ACHN (cell line): ENCODE results near the gene IFI16.
"Not testable (repeated sequence)": the region's sequence is repeated elsewhere in the genome, so short reads cannot be mapped to it uniquely, and the experiment has no call there.

Experiments used
- DNase-seq: peaks from one replicate; pipeline ENCODE4 v3.0.0-alpha.2; 2015
- in situ Hi-C: cut with HindIII; loops from 2 replicates; pipeline ENCODE4 v1.10.0; 2017; ENCODE audit warnings: low sequenced_read_pairs, low pct_ligation_motif_present, low pct_unique_long_range_greater_than_20kb

The IFI16 gene

DNA sequence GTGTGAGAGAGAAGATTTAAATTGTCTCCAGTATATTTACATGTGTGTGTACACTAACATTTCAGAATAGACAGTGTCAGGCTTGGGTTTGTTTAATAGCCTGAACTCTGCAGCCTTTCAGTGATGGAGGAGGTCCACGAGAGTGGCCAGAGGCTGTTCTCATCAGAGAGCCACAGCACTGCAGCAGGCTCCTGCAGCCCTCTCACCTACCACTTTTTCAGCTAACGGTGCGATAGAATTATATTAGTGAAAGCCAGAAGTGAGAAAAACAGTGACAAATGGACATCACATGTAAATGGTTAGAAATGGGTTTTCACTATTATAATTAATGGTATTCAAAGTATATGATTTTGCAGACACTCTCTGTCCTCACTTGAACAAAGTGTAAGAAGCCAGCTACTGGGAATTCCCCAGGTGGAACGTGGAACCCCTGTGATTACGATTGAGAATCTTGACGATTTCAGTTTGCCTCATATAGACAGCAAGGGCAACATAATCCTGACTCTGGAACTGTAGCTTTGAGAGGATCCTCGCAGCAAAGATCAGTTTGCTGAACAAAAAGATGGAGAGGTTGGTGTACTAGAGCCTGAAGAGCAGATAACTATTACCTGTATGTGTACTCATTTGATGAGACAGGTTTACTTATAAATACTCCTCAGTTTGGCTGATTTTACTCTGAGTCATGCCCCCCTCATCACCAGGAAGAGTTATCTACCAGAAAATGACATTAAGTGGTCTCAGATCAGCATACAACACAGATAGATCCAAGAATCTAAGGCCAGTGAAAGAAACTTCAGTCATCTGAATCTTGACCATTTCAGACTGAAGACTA, 31.4 kb downstream of the IFI16 start:
- DNase-seq: no peak
- in situ Hi-C loops: no loop called here

DNA sequence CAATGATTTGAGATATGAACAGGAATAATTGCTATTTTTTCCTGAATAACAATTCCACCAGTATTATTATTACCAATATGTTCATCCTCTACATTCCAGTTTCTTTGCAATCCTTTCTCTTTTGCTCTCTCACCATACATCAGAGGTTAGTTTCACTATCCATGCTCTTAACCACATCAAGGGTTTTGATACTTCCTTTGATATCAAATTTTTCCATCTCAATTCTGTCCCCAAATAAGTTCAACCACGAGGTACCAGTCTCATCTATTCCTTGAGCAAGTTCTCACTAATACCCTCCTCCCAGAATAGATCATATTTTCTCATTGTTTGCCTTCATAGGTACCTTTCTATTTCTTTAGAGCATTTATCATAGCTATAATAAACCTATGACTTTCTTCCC, 36.8 kb downstream of the IFI16 start:
- in situ Hi-C loops, DNase-seq: not testable (repeated sequence)

GRCh38 chr1:159051436-159051835, 41.7 kb downstream of the IFI16 start:
- DNase-seq: no peak
- in situ Hi-C loops: no loop called here

- no peak for DNase-seq
- in situ Hi-C loops: no loop called here
These were observed 44.7 kb downstream of the IFI16 start for GRCh38 chr1:159054427-159054826.

- in situ Hi-C loops: no loop called here
- DNase-seq: no peak
These were observed 45.5 kb downstream of the IFI16 start for GRCh38 chr1:159055181-159055641.

DNA sequence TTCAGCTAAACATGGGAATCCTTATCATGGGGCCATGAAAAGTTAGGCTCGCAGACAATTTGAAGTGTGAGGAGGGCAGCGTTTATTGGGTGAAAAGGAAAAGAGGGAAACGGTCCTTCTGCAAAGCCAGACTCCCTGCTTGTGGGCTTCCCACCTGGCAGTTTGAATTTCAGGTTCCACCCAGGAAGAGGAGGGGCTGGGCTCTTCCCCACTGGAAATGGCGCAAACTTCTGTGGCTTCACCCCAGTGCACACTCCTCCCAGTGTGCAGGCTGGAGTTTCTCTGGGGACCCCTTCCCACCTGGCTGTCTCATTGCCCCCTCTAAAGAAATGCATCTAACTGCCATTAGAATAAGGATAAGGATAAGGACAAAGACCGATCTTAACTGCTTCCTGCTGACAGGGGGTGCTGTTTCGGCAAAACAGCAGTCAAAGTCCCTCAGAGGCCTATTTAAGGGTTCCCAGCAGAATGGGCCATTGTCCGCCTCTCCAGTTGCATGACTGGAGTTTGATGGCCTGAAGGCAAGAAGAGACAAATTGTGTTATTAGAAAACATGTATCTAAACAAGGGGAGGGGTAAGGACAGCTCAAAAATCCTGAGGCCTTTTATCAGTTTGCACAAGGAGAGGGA, 46.5 kb downstream of the IFI16 start:
- in situ Hi-C loops: no loop called here
- peak; percentile 6 for DNase-seq

- in situ Hi-C loops: no loop called here
- no peak for DNase-seq
These were observed 49.0 kb downstream of the IFI16 start for GRCh38 chr1:159058751-159059150.

DNA sequence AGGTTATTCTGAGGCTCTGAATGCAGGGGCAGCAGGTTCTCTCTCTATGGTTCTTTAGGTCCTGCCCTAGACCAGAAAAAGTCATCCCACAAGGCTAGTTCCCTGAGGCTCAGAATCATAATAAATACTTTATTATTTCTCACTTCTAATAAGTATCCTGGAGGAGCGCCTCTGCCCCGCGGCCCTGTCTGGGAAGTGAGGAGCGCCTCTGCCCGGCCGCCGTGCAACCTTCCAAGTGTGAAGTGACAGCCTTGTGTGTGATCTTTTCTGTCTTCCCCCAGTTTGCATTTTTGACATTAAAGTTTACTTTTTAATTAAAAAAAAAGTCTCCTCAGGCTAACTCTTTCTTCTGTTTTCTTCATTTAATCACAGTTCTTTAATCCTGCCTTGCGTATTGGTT, 55.4 kb downstream of the IFI16 start:
- DNase-seq: no peak
- in situ Hi-C loops: no loop called here

GRCh38 chr1:159066108-159066507, 56.4 kb downstream of the IFI16 start:
- in situ Hi-C loops: no loop called here
- DNase-seq: no peak

DNA sequence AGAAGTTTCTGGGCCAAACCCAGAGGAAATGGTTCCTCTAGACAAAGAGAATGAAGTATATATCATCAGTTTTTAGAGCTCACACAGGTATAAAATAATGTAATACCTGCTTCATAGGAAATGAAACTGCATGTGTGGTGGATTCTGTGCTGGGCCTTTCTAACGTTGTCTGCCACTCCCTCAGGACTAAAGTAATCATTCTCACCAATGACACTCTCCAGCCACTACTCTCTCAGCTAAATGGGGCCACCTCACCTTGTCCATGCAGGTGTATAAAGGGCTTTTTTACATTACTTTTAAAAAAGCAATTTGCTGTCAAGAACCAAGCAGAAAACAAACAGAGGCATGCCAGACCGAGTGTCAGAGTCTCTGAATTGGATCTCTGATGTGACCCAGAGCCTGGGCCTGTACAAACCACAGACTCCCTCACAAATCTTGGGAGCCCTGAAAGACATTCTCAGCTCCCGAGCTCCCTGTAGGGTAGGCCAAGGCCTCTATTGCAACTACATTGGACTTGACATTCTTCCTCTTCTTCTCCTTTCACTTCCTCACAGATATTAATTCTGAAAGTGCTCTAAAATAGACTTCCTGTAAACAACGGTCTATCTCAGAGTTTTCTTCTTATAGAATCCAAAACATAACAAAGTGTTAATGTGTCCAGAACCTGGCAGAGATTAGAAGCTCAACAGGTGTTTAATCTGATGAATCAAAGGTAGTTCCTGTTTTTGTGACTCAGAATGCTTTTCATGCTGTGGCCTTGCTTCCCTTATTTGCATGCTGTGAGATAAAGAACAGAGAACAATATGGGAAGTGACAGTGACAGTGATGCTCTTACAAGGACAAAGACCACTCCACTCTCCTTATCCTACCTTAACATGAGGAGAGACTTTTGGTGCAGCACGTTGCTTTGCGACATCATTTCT, 58.3 kb downstream of the IFI16 start:
- in situ Hi-C loops: no loop called here
- DNase-seq: no peak

- no peak for DNase-seq
- in situ Hi-C loops: no loop called here
These were observed 59.2 kb downstream of the IFI16 start for GRCh38 chr1:159068886-159069285.

- peak; percentile 61 for DNase-seq
- in situ Hi-C loops: no loop called here
These were observed 62.4 kb downstream of the IFI16 start for GRCh38 chr1:159071970-159072582.

DNA sequence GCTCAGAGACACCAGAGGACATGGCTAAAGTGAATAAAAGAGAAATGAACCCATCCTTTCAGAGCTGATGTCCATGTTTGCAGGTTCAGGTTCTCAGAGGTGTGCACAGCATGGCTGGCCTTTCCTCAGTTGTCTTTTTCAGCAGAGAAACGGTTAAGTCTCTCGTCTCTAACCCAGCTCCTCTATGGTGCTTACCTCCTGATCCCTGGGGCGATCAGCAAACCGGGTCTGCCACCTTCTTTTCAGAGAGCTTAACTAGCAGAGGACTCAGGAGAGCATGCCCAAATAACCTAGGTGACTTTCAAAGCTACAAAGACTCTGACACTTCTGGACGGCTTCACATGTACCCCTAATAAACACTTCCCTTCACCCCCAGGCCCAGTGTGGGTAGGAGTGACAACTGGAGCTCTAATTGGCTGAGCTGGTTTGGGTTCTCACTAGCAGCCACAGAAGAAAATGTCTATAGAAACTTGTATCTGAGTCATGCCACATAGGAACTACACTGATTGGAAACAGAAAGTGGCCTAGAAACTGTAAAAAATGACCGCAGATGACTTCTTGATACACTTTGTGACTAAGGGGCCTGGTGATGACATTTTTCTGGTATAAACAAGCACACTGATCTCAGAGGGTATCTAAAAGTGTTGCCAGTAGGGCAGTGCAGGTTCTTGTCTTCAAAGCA, 66.9 kb downstream of the IFI16 start, which contains the start of gene AIM2:
TSS of gene AIM2 (minus strand) at position 329 of the 682 bp plus-strand sequence. CDS start 3,267 bp downstream, outside the sequence.
- in situ Hi-C loops: no loop called here
- DNase-seq: no peak

GRCh38 chr1:159077120-159077961, 67.6 kb downstream of the IFI16 start:
- no peak for DNase-seq
- in situ Hi-C loops: no loop called here

GRCh38 chr1:159079525-159079924, 69.8 kb downstream of the IFI16 start:
- DNase-seq: no peak
- in situ Hi-C loops: no loop called here

DNA sequence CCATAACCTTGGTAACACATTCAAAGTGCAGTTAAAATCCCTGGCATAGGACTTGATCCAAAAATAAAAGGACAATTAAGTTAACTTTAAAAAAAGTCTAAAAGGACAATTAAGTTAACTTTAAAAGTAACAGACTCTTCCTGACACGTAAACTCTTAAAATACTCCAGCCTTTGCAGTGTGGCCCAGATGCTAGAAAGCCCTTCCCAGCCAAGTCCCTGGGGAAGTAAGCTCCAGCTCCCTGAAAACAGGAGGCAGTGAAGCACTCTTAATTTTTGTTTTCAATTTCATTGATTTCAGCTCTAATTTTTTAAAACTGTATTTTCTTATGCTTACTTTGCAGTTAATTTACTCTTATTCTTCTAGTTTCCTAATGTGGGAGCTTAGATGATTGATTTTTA, 71.9 kb downstream of the IFI16 start:
- in situ Hi-C loops: no loop called here
- no peak for DNase-seq

GRCh38 chr1:159083013-159083412, 73.3 kb downstream of the IFI16 start:
- DNase-seq: no peak
- in situ Hi-C loops: no loop called here
